ENCODE measurements around the gene RIMBP2.

Gene RIMBP2

DNA sequence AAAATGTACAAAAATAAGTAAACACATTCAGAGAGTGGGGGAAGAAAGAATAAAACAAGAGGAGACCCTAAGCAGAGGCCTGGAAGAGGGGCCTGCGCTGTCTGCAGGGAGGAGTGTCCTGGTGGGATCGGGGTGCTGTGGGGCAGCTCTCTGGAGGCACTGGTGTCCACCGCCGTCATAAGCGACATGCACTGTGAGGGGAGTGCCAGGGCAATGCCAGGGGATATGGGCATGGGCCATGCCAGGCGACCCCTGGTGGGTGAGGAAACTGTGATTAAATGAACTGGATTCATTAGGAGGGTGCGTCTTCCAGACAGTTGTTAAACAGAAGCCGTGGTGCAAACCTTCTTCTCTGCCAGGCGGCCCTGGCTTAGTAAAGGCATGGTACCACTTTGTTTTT is 261.8 kb downstream of the RIMBP2 start:
- TF ChIP-seq CTCF (IDR thresholded peaks at IDR 0.05; ENCODE audit: insufficient read depth, low read depth, low read length, missing control alignments) = no peak
- H3K4me3 ChIP-seq (ENCODE audit: low read length) = no peak overlapping the region
- DNase-seq (ENCODE audit: low read depth) = no peak

DNA sequence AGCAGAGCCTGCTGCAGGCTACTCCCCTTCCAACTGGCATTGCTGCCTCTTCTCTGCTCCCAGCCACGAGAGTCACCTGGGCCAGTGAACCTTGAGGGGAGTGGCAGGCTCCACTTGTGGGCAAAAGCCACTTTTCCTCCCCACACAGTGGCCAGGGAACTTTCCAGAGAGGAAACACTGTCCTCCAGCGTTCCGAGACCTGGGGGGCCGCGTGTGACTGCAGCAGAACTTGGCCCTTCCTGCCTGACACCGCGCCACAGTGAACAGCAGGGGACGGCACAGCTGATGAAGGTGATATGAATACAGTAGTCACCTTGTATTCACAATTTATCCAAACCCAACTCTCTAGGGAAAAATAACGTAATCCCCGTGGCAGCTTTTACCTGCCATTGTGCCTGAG is 263.6 kb downstream of the RIMBP2 start:
- no peak overlapping the region for H3K4me3 ChIP-seq (ENCODE audit: low read length)
- no peak for DNase-seq (ENCODE audit: low read depth)
- TF ChIP-seq CTCF (IDR thresholded peaks at IDR 0.05; ENCODE audit: insufficient read depth, low read depth, low read length, missing control alignments) = no peak

- no peak for DNase-seq (ENCODE audit: low read depth)
- no peak overlapping the region for H3K4me3 ChIP-seq (ENCODE audit: low read length)
- TF ChIP-seq CTCF (IDR thresholded peaks at IDR 0.05; ENCODE audit: insufficient read depth, low read depth, low read length, missing control alignments) = no peak
Measured at GRCh38 chr12:130451001-130451930, 264.8 kb downstream of the RIMBP2 start.

DNA sequence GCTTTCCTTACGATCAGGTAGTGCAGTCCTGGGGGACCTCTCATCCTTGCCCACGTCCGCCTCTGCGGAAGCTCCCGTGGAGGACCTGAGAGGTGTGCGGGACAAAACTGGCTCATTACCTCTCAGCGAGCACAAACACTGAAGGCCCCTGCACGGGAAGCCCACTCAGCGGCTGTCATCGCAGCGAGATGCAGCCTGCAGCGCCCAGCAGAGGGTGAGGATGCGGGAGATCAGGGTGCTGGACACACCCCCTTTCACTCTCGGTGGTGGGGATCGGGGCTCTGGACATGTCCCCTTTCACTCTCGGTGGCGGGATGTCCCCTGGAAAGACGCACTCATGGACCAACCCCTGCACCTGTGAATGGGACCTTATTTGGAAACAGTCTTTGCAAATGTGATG is 266.8 kb downstream of the RIMBP2 start:
- no peak for TF ChIP-seq CTCF (IDR thresholded peaks at IDR 0.05; ENCODE audit: insufficient read depth, low read depth, low read length, missing control alignments)
- no peak overlapping the region for H3K4me3 ChIP-seq (ENCODE audit: low read length)
- no peak for DNase-seq (ENCODE audit: low read depth)

DNA sequence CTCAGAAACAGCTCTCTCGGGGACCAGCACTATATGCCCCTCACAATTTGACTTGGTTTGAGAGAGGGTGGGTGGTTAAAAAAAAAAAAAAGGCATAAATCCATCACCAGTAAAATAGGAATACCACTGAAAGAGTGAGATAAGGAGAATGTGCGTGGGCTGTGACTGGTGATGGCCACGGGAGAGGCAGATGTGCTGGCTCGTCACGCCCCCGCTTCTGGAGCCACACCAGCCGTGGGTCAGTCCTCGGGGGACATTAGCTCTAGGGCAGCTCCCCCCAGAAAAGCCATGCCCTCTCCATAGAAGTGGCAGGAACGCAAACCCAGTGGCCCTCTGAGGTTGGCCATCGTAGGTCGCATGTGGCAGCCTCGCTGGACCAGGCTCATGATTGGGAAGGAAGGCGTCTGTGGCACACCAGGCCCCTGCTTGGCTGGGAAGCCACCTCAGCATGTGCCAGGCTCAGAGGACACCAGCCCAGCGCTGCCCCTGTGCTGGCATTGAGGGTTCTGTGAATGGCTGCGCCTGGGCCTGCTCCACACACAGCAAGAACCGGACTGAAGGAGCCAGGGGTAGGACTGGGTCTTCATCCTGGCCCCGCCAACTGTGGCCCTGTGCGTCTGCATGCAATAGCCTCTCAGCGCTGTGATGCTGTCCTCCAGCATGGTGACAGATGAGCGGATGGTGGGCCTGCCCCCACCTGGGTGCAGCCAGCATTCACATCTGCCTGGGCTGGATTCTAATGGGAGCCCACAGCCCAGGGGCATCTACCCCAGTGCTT is 267.9 kb downstream of the RIMBP2 start:
- H3K4me3 ChIP-seq (ENCODE audit: low read length) = no peak overlapping the region
- no peak for TF ChIP-seq CTCF (IDR thresholded peaks at IDR 0.05; ENCODE audit: insufficient read depth, low read depth, low read length, missing control alignments)
- no peak for DNase-seq (ENCODE audit: low read depth)

DNA sequence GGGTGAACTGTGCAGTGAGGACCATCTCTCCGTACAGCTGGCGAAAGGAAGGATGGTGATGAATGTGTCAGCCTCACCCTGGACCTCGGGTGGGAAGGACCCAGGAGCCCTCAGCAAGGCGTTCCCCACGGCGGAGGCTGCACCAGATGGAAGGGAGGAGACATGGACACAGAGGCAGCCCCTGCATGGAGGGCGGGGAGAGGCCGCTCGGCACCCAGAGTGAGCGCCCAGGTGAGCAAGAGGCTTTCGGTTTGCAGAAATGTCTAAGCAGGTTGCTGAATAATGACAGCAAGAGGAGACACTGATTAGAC is 268.5 kb downstream of the RIMBP2 start:
- TF ChIP-seq CTCF (IDR thresholded peaks at IDR 0.05; ENCODE audit: insufficient read depth, low read depth, low read length, missing control alignments) = no peak
- H3K4me3 ChIP-seq (ENCODE audit: low read length) = no peak overlapping the region
- DNase-seq (ENCODE audit: low read depth) = no peak

Data from epithelial cell of esophagus (primary cell).